Activated CD8-positive, alpha-beta memory T cell treated with anti-CD3 and anti-CD28 coated beads for 4 hours (primary cell): ENCODE data around the gene GPR68.
"Not testable (repeated sequence)": the region's sequence is repeated elsewhere in the genome, so short reads cannot be mapped to it uniquely, and the experiment has no call there.

ENCODE experiments used
- DNase-seq, 2 donors: peaks; one replicate each; pipeline ENCODE4 v3.0.0-alpha.2; 2020; ENCODE audit warnings: low read depth in 2 of 2

The GPR68 gene

DNA sequence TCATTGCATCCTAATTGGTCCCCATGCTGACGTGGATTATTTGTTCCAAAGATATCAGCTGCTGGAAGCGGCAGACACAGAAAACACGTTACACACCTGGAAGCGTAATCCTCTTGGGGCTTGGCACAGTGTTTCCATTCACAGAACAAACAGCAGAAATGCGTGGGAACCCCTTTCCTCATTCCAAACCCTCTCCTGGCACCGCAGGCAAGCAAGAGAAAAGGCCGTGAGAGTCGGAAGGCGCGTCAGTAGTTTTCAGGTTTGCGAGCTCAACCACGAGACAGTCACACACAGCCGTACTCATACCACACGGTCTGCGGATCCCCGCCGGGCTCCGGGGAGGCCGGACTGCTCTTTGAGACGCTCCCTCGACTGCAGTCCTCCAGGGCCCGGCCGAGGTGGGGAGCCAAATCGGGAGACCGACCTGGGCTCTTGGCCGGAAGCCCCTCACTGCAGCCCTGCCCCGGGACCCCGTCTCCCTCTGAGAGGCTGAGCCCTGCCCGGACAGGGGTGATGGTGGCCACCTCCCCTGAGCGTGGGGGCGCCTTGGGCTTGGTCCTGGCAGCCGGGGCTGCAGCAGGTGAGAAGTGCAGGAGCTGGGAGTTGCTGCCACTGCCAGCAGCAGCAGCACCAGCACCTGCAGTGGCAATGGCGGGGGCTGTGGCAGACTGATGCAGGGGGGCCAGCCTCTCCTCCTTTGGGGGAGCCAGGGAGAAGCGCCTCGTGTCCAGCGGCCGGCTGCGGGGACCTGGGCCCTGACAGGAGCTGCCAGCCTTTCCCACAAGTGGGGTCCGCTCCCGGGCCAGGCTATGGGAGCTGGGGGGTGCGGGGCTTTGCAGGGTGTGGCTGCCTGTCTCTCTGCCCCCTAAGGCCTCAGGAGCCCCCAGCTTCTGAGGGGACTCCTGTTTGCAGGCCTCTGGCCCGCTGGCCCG lies 28.1 kb upstream of the GPR68 start:
- no peak for DNase-seq

DNA sequence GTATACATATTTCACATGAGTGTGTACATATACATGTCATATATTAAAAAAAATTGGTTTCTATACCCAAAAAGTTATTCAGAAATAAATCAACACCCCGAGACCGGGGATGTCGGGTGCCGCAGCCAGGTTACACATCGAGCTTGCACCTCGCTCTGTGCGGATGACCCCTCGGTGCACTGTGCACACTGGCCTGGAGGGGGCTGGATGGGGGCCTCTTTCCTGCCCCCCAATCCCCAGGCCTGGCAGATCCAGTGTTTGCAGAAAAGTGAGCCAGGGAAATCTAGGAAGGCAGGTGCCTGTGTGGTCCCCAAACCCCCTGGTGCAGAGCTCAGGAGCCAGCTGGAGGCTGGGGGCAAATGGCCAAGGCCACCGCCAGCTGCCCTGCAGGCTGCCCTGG lies 27.1 kb upstream of the GPR68 start:
- no peak for DNase-seq

DNA sequence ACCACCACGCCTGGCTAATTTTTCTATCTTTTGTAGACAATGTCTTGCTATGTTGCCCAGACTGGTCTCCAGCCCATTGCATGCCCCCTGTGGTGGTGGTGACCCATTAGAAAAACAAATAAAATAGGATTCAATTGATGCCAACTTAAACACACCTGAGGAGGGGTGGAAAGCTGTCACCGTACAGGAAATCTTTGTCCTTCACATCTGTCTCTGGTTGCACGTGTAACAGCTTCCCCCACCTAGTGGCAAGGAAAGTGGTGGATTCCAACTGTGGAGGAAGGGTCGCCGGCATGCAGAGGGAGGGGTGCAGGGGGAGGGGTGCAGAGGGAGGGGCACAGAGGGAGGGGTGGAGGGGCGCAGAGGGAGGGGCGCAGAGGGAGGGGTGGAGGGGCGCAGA lies 26.1 kb upstream of the GPR68 start:
- DNase-seq, result no peak

DNA sequence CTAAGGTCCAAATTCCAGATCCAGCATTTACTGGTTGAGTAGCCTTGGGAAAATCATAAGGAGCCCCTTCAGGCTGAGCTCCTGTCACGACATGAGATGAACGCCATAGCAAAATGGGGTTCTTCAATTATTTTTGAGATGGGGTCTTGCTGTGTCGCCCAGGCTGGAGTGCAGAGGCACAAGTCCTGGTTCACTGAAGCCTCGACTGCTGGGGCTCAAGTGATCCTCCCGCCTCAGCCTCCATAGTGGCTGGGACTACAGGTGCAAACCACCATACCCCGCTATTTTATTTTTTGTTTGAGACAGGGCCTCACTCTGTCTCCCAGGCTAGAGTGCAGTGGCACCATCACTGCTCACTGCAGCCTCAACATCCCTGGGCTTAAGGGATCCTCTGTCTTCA lies 25.7 kb upstream of the GPR68 start:
- no peak for DNase-seq

DNA sequence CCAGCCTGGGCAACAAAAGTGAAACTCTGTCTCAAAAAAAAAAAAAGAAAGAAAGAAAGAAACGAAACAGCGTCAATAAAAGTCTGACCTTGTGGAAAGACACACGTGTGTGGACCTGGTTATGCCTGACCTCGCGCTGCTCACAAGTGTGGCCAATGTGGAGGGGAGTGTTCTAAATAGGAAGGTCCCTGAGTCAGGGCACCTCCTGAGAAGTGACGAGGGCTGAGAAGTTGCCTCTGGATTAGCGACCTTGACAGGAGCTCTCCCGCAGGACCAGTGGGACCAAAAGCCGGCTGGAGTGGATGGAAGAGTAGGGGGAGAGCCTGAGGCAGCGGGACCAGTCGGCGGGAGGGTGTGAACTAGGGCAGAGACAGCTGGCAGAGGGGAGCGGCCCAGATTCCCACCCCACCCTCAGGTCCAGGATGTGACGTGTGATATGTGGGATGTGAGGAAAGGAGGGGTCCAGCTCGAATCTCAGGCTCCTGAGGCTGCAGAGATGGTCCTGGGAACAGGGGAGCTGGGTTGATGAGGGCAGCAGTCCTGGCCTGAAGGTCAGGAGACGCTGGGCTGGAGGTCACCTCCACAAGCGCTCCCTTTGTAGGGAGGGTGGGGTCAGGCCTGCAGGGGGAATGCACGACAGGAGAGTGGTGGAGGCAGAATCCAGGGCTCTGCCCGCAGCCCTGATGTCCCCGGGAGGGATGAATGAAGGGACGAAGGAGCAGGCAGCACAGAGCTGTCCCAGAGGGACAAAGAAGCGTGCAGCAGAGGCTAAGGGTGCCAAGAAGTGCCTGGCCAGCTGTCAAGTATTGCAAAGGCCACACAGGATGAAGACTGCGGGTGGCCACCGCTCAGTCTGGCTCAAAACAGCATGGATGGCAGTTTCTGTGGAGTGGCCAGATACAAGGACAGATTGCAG lies 24.8 kb upstream of the GPR68 start:
- no peak for DNase-seq

DNA sequence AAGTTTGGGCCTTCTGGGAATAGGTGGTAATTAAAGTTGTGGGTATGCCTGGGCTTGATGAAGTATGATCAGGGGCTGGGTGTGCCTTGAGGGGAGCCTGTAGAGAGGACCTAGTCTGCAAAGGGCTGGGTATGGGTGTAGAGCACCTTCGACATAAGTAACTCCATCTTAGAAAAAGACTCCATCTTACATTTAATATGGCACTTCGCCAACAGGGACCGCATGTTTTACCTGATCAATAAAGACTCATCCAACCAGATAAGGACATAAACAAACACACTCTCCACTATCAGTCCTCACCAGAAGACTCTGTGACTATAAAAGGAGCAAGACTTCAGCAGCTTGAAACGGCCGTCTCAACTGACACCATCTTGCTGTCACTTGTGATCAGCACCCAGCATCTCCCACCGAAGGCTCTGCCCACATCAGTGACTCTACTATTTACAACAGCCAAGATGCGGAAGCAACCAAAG lies 23.5 kb upstream of the GPR68 start:
- DNase-seq, result no peak

DNA sequence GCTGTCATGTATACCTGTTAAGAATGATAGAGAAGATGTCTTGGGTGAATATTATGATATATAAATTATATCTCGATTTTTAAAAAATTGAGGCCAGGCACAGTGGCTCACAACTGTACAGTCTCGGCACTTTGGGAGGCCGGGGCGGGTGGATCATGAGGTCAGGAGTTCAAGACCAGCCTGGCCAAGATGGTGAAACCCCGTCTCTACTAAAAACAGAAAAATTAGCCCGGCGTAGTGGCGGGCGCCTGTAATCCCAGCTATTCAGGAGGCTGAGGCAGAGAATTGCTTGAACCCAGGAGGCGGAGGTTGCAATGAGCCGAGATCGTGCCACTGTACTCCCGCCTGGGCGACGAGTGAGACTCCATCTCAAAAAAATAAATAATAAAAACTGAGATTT lies 21.8 kb upstream of the GPR68 start:
- not testable (repeated sequence) for DNase-seq

DNA sequence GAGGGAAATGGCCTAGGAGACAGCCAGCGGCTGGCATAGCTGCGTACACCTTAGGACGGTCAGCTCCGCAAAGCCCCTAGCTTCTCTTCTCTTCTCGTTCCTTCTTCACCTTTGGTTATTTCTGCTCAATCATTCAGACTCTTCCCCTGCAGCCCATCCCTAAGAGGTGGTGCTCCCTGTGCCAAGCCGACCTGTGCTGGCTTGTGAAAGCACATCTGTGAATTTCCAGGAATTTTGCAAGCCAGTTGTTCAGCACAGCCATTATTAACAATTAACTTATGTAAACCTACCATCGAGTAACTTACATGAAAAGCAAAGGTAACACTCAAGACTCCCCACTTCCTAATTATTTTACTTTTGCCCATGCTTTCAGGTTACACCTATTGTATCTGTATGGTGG lies 20.9 kb upstream of the GPR68 start:
- no peak for DNase-seq

DNA sequence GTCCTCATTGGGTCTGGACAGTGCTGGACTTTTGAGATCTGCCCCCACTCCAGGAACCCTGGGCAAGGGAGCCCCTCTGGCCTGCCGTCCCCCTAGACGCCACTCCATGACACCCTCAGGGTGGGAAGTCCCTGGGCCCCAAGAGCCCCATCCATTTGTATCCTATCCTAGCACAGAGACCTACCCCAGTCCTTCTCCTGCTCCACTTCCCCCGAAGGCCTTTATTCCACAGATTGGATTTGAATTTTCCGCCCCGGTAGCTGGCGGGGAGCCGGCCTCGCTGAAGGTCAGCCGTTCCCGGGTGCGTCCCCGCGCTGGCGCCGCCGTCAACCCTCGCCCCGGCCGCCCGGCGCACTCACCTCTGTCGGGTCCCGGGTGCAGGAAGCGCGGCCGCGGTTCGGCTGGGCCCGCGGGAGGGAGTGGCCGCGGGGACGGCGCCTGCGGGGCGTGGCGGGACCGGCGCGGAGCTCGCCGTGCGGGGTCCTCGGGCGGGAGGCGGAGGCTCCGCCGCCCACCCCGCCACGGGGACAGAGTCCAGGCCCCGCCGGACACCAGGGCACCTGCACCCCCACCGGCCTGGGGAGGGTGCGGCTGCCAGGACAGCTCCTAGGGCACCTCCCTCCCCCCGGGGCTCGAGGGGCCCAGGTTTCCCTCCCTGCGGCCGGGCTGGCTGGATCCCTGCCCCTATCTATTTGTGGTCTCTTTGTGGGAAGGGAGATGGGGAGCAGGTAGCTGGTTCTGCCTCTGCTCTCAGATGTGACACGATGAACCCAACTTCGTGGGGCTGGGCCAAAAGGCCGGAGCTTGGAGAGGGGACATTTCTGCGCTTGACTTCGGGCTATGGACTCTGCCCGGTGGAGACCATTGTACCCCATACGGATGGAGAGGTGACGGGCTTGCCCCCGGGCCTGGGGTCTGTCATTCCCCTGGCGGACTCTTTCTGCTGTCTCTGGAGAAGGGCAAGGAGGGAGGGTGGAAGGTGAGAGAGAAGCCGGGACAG lies 19.9 kb upstream of the GPR68 start:
- no peak for DNase-seq

DNA sequence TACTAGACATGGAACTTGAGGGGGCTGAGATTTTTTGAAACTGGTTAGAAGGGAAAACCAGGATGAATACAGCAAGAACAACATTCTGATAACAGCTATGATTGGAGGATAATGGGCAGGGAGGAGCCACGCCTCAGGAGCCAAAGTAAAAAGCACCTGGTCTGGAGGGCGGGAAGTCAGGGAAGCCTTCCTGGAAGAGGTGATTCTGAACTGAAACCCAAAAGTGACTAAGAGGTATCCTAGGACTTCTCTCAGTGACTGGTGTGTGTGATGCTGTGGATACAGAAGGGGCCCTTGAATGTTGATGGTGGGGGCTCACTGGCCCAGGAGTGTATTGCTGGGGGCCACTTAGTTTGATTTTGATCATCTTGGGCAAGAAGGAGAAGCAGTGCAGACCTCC lies 18.8 kb upstream of the GPR68 start:
- DNase-seq, result no peak

DNA sequence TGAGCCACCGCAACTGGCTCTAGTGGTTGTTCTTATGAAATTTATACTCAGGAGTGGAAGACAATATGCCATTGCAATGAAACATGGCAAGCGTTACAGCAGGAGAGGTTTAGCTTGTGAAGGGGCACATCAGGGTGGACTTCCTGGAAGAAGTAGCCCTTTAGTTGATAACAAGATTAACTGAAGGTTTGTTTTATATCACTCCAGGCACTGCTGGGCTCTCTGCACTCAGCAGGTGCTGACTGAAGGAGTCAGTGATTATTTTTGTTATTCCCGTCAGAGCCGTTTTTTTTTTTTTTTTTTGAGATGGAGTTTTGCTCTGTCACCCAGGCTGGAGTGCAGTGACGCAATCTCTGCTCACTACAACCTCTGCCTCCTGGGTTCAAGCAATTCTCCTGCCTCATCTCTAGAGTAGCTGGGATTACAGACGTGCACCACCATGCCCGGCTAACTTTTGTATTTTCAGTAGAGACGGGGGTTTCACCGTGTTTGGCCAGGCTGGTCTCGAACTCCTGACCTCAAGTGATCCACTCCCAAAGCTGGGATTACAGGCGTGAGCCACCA lies 17.6 kb upstream of the GPR68 start:
- no peak for DNase-seq

DNA sequence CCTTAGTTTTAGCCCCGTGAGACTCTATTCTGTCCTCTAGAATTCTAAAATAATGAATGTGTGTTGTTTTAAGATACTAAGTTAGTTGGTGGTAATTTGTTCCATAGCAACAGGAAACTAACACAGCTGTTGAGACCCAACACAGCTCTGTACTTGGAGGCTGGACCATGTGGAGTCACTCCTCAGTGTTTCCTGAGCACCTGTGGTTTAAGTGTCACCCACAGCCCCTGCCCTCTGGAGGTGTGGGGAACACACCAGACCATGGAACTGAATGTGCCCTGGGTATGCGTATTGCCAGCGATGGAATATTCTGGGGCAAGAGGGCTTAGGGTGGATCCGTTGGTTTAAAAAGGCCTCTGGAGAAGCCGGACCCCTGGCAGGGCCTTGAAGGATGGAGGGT lies 16.6 kb upstream of the GPR68 start:
- no peak for DNase-seq

DNA sequence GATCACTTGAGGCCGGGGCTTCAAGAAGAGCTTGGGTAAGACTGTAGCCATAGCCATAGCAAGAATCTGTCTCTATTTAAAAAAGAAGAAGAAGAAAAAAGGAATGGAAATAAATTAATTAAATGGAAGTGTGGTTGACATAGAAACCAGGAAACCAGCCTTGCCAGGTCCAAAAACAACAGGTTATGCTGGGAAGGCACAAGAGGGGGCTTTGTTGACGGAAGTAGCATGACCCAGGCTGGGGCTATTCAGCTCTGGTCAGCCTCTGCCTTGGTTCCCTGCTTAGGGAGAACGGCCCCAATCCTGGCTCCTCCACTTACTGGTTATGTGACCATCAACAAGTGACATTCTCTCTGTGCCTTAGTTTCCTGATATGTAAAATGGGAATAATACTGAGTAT lies 14.4 kb upstream of the GPR68 start:
- no peak for DNase-seq

DNA sequence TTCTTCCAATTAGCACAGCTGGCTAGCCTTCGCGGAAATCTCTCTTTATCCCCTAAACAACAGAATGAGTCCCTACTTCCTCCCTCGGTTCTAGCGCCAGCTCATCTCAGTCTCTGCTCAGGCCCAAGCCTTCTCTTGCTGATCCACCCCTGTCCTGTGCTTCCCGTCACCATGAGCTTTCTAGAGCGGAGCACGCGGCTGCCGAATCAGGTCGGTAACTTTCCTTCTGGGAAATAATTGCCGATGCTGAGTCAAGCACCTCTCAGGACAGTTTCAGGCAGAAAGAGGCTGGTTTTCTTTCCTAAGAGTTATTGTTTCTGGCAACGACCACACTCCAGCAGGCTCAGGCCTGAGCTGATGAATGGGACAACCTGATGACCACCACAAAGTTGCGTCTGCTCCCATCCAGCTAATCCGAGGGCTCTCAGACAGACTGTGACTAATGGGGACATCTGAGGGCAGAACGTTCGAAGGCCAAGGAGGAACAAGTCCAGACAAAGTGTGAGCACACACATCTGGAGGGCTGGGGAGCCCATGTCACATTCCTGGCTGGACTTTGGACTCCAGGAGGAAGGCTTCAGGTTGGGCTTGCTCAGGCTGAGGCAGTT lies 13.6 kb upstream of the GPR68 start:
- no peak for DNase-seq

DNA sequence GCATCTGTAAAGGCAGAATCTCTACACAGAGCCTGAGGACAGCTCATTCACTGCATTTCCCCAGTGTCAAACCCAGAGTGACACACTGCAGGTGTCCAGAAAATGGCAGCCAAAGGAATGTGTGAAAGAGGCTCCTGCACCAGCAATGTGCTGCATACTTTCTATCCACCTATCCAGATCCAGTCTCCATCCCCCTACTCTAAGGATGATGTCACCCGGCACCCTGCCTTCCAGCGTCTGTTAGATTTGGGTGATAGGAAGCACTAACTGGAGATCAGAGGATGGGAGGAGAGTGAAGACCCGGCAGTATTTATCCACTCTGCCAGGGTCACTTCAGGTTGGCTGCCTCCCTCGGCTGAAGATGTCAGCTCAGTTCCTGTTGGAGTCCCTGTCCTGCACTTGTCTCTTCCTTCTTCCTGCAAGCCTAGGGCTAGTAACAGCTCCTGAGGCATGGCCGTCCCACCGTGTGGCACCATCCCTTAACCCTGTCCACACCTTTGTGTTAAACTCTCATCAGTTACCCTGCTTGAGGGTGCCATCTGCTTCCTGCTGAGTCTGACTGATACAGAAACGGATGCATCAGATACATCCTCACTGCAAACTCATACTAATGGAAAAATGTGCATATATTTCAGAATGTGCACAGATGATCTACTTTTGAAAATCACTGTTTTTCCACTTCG lies 13.0 kb upstream of the GPR68 start:
- no peak for DNase-seq

DNA sequence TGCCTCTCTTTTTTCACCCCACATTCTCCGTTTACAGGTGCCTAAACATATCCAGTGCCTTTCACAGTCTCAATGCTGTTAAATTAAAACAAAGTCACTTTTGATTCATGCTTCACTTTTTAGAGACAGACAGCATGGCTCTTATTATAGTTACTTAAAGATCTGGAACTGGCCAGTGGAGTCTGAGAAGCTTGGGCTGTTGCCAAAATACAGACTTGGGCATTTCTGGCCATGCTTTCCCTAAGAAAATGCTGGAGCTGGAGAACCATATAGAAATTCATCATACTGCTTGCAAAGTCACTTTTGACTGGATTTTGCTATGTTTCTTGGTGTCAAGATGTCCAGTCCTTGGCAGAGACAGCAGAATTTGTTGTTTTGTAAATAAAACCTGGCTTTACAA lies 12.2 kb upstream of the GPR68 start:
- DNase-seq, result no peak

DNA sequence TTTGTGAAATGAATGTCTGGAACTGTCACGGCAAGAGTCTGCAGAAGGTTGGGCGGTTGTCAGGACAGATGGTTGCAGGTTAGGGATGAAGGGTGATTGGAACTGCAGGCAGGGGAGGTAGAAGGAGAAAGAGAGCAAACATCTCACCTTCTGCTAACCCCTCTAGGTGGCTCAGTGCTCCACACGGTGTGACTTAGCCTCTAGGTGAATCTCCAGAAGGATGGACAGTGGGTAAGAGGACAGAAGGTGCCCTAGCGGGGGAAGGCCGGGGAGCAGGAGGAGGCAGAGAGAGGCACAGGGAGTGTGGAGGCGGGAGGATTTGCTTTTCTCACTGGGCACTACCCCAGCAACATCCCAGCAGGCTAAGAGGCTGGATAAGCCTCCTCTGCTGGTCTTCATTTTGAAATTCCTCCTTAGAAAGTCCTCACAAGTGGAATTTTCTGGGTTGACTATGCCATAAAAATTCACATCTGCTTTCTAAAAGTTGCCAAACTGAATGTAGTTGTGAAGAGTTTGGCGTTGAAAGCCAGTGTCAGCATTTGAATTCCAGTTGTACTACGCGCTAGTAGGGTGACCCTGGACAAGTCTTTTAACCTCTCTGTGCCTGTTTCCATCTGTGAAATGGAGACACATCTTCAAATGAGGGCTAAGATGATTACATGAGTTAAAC lies 10.7 kb upstream of the GPR68 start:
- DNase-seq, result no peak

DNA sequence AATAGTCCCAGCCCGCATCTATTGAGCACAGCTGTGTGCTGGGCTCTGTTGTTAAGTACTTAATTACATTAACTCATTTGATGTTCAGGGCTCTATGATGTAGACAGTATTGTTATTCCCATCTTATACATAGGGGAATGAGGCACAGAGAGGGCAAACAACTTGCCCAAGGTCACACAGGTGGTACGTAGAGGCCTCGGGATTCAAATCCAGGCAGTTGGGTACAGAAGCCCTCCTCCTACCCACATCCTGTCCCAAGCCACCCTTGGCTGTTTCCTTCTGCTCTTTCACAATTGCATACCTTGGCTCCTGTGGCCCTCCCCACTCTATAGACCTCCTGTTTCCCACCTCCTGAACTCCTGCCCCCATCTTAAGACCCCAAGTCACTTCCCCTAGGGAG lies 10.0 kb upstream of the GPR68 start:
- no peak for DNase-seq

DNA sequence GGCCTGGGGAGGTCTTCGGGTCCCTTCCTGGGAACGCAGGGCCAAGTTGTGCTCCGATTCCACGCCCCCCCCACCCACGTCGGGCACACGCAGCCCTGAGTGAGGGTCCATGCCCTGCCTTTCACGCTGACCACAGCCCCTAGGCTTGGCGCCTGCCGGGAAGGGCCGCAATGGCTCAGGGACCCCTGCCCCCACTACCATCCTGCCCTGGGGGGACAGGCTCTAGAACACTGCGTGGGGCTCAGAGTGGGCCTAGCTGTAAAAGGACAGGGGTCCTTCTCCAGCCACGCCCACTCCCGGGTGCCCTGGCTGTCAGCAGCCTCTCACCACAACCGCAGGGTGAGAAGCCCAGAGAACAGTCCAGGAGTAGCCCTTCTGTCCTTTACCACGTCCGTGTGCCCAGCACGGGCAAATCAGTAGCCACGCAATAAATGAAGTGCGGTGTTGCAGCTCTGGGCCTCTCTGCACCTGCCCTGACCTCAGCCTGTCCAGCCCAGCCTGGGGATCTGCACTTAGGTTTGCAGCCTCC lies 9.4 kb upstream of the GPR68 start:
- DNase-seq, result no peak
